PC-9 (cell line): ENCODE measurements around the gene DNAH9. TPM values are rescaled to one million over a fixed set of nuclear protein-coding genes. Genes with fewer than 3 reads are reported as not detected.

Experiments used
- BruUV-seq: library from RNA; stranded (reverse); fragments of 400-500 nt; replicated peaks from 2 replicates; lab custom pipeline; 2021; lab: Mats Ljungman, UMichigan
- CTCF ChIA-PET: fragments of 300-600 bp; sonication (Branson Sonifier 250); formaldehyde crosslinking; loops from one replicate; lab custom pipeline; 2022; ENCODE audit warnings: antibody characterized with exemption; lab: Charles Lee
- POLR2A ChIA-PET: fragments of 300-600 bp; sonication (Branson Sonifier 250); formaldehyde crosslinking; loops from one replicate; lab custom pipeline; 2022; ENCODE audit warnings: antibody characterized with exemption; ENCODE audit not compliant: unreplicated experiment; lab: Charles Lee
- DNase-seq, 2 experiments: peaks; one replicate each; pipeline versions ENCODE4 v3.0.0 to v3.0.0-alpha.2; 2015 to 2022; ENCODE audit warnings: mixed read lengths in 1 of 2
- H2AFZ ChIP-seq: fragments of 200-600 bp; sonication (generic); 2 replicates; pipeline ENCODE4 v1.8.1; 2017; ENCODE audit warnings: antibody characterized with exemption
- H3F3A ChIP-seq: fragments of 200-600 bp; sonication (generic); 2 replicates; pipeline ENCODE4 v1.8.1; 2017; ENCODE audit warnings: antibody characterized with exemption, mild to moderate bottlenecking, low read depth; ENCODE audit not compliant: insufficient read depth
- H3K27ac ChIP-seq: fragments of 200-600 bp; sonication (generic); 2 replicates; pipeline ENCODE4 v1.6.1; 2016; ENCODE audit warnings: mixed run types
- H3K27me3 ChIP-seq: fragments of 200-600 bp; sonication (generic); 2 replicates; pipeline ENCODE4 v1.6.1; 2016; ENCODE audit warnings: low read depth, mixed run types; ENCODE audit not compliant: insufficient read depth
- H3K36me3 ChIP-seq: fragments of 200-600 bp; sonication (generic); 2 replicates; pipeline ENCODE4 v1.6.1; 2016; ENCODE audit warnings: low read depth, mixed run types
- H3K4me1 ChIP-seq: fragments of 200-600 bp; sonication (generic); replicated peaks from 2 replicates; pipeline ENCODE4 v1.6.1; 2016; ENCODE audit warnings: mixed run types; ENCODE audit not compliant: insufficient read depth
- H3K4me2 ChIP-seq: fragments of 200-600 bp; sonication (generic); 2 replicates; pipeline ENCODE4 v1.6.1; 2017; ENCODE audit warnings: mixed run types
- H3K4me3 ChIP-seq: fragments of 200-600 bp; sonication (generic); 2 replicates; pipeline ENCODE4 v1.6.1; 2016; ENCODE audit warnings: mixed run types
- H3K79me2 ChIP-seq: fragments of 200-600 bp; sonication (generic); 2 replicates; pipeline ENCODE4 v1.6.1; 2017; ENCODE audit warnings: low read depth, mixed run types
- H3K9me2 ChIP-seq: fragments of 200-600 bp; sonication (generic); 2 replicates; pipeline ENCODE4 v1.8.1; 2017; ENCODE audit warnings: mild to moderate bottlenecking; ENCODE audit not compliant: insufficient read depth
- H3K9me3 ChIP-seq: fragments of 200-600 bp; sonication (generic); 2 replicates; pipeline ENCODE4 v1.8.1; 2016; ENCODE audit warnings: low read depth; ENCODE audit not compliant: insufficient read depth
- H4K20me1 ChIP-seq: fragments of 200-600 bp; sonication (generic); 2 replicates; pipeline ENCODE4 v1.8.1; 2017; ENCODE audit not compliant: insufficient read depth
- EZH2 ChIP-seq: fragments of 200-600 bp; sonication (generic); IDR thresholded peaks from 2 replicates; pipeline ENCODE4 v1.8.0; 2017; ENCODE audit warnings: antibody characterized with exemption, low read depth
- intact Hi-C: fragments of 100-400 bp; cut with micrococcal nuclease; formaldehyde crosslinking; loops from one replicate; pipeline ENCODE4 v1.10.0; 2022; ENCODE audit not compliant: unreplicated experiment
- total RNA-seq: library from RNA; stranded (reverse); gene quantifications from 2 replicates; pipeline ENCODE4 v1.2.3, GENCODE V29; 2021
- TF ChIP-seq, protein P1 (sequence below): fragments of 200-600 bp; sonication (generic); conservative IDR thresholded peaks from 2 replicates; pipeline ENCODE4 v1.6.1; 2017; ENCODE audit warnings: mixed run types, antibody characterized with exemption, mild to moderate bottlenecking, moderate library complexity

Gene DNAH9
- total RNA-seq, 1 experiment from 2014 or later, result not detected

GRCh38 chr17:11780621-11781020, 182.4 kb downstream of the DNAH9 start:
- BruUV-seq, result no TSS peak

GRCh38 chr17:11786711-11787438, 188.6 kb downstream of the DNAH9 start:
- intact Hi-C loops, result no loop called here
- Histone ChIP-seq H2AFZ (no peak overlapping the region), H4K20me1 (no peaks in the 10 kb centered on the region), H3K4me3 (no peak overlapping the region), H3K4me2 (no peak overlapping the region), H3K27ac (no peak overlapping the region), H3K79me2 (no peaks in the 10 kb centered on the region), H3K9me2 (no peaks in the 10 kb centered on the region), H3K4me1 (no peaks in the 10 kb centered on the region), H3F3A (no peaks in the 10 kb centered on the region), H3K9me3 (no peaks in the 10 kb centered on the region), H3K36me3 (no peaks in the 10 kb centered on the region), H3K27me3 (no peaks in the 10 kb centered on the region)
- DNase-seq, result no peak
- TF ChIP-seq, protein P1, sequence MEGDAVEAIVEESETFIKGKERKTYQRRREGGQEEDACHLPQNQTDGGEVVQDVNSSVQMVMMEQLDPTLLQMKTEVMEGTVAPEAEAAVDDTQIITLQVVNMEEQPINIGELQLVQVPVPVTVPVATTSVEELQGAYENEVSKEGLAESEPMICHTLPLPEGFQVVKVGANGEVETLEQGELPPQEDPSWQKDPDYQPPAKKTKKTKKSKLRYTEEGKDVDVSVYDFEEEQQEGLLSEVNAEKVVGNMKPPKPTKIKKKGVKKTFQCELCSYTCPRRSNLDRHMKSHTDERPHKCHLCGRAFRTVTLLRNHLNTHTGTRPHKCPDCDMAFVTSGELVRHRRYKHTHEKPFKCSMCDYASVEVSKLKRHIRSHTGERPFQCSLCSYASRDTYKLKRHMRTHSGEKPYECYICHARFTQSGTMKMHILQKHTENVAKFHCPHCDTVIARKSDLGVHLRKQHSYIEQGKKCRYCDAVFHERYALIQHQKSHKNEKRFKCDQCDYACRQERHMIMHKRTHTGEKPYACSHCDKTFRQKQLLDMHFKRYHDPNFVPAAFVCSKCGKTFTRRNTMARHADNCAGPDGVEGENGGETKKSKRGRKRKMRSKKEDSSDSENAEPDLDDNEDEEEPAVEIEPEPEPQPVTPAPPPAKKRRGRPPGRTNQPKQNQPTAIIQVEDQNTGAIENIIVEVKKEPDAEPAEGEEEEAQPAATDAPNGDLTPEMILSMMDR, result no peak
- no peak for TF ChIP-seq EZH2
- POLR2A ChIA-PET, result no interaction called here
- BruUV-seq, result no TSS peak
- CTCF ChIA-PET, result no interaction called here

More at GRCh38 chr17:11780621-11781020, 182.4 kb downstream of the DNAH9 start:
- intact Hi-C loops, result no loop called here
- H3K9me3 ChIP-seq, result no peaks in the 10 kb centered on the region
- ChIA-PET CTCF (no interaction called here), POLR2A (no interaction called here)
- no peaks in the 10 kb centered on the region for H3K9me2 ChIP-seq
- TF ChIP-seq EZH2, result no peak
- TF ChIP-seq, protein P1, result no peak
- H3K4me2 ChIP-seq, result no peak overlapping the region
- H3K36me3 ChIP-seq, result no peaks in the 10 kb centered on the region
- H3K27me3 ChIP-seq, result no peaks in the 10 kb centered on the region
- H3K27ac ChIP-seq, result no peak overlapping the region
- no peaks in the 10 kb centered on the region for H3K79me2 ChIP-seq
- H2AFZ ChIP-seq, result no peak overlapping the region
- H3F3A ChIP-seq, result no peaks in the 10 kb centered on the region
- H4K20me1 ChIP-seq, result no peaks in the 10 kb centered on the region
- no peak for DNase-seq
- H3K4me3 ChIP-seq, result no peak overlapping the region
- no peaks in the 10 kb centered on the region for H3K4me1 ChIP-seq

- Histone ChIP-seq H3F3A (no peaks in the 10 kb centered on the region), H3K4me2 (no peak overlapping the region), H3K9me3 (no peaks in the 10 kb centered on the region), H3K79me2 (no peaks in the 10 kb centered on the region), H3K4me1 (no peaks in the 10 kb centered on the region), H3K4me3 (no peak overlapping the region), H3K36me3 (no peaks in the 10 kb centered on the region), H2AFZ (no peak overlapping the region), H3K27me3 (peaks cover 4% of the 10 kb centered on the region; the same call in 1 of the 2 replicates), H3K27ac (no peak overlapping the region), H4K20me1 (no peaks in the 10 kb centered on the region), H3K9me2 (no peaks in the 10 kb centered on the region)
- BruUV-seq, result no TSS peak
- POLR2A ChIA-PET, result no interaction called here
- TF ChIP-seq, protein P1, result no peak
- no peak for TF ChIP-seq EZH2
- DNase-seq, result no peak
- intact Hi-C loops, result no loop called here
- CTCF ChIA-PET, result no interaction called here
Observed at GRCh38 chr17:11795906-11796305, 197.6 kb downstream of the DNAH9 start.
